CD14-positive monocyte (primary cell): ENCODE data around the gene ANKRD66. TPM values are rescaled to one million over a fixed set of nuclear protein-coding genes. Genes with fewer than 3 reads are reported as not detected.
A peak's percentile ranks its signal among the peaks of the same experiment; 100 is the strongest.

Experiments
- DNase-seq, 3 donors: peaks; one replicate each; pipeline ENCODE4 v3.0.0-alpha.2; 2011 to 2022
- H2AFZ ChIP-seq: 2 replicates; pipeline ENCODE4 v1.6.0; 2012; ENCODE audit warnings: mild to moderate bottlenecking, low read depth, low read length, inconsistent platforms; ENCODE audit not compliant: insufficient read depth, poor library complexity, severe bottlenecking
- H3K27ac ChIP-seq, 2 donors: 1 replicate in 1 of 2; 2 replicates in 1 of 2; pipeline ENCODE4 v1.5.1; 2012 to 2013; ENCODE audit warnings: low read length in 2 of 2, control low read depth in 1 of 2, inconsistent platforms in 1 of 2, low read depth in 1 of 2, mild to moderate bottlenecking in 1 of 2
- H3K27me3 ChIP-seq, 2 donors: one replicate each; pipeline versions ENCODE4 v1.6.0 to v1.6.1; 2011 to 2013; ENCODE audit warnings: low read length in 2 of 2; ENCODE audit not compliant: control insufficient read depth in 2 of 2, insufficient read depth in 2 of 2
- H3K36me3 ChIP-seq, 2 donors: replicated peaks in 1 of 2; 1 replicate in 1 of 2; 2 replicates in 1 of 2; pipeline versions ENCODE4 v1.5.1 to v1.6.1; 2012 to 2013; ENCODE audit warnings: low read length in 2 of 2, control low read depth in 1 of 2, inconsistent platforms in 1 of 2, mild to moderate bottlenecking in 1 of 2; ENCODE audit not compliant: insufficient read depth in 2 of 2, control insufficient read depth in 1 of 2
- H3K4me1 ChIP-seq, 2 donors: 1 replicate in 1 of 2; 2 replicates in 1 of 2; pipeline versions ENCODE4 v1.5.1 to v1.6.1; 2012 to 2013; ENCODE audit warnings: low read length in 2 of 2, control low read depth in 1 of 2, inconsistent platforms in 1 of 2, mild to moderate bottlenecking in 1 of 2, moderate library complexity in 1 of 2; ENCODE audit not compliant: insufficient read depth in 2 of 2, control insufficient read depth in 1 of 2
- H3K4me2 ChIP-seq: replicated peaks from 2 replicates; pipeline ENCODE3; 2012; ENCODE audit warnings: low read length, moderate library complexity, mild to moderate bottlenecking; ENCODE audit not compliant: poor library complexity, severe bottlenecking; ENCODE audit errors: extremely low read depth
- H3K4me3 ChIP-seq, 3 experiments: fragments of 200-600 bp in 1 of 3; sonication (generic) in 1 of 3; replicated peaks in 1 of 3; 1 replicate in 2 of 3; 2 replicates in 1 of 3; pipeline ENCODE4 v1.5.1; 2011 to 2013; ENCODE audit warnings: low read length in 3 of 3, mild to moderate bottlenecking in 3 of 3, control low read depth in 2 of 3, low read depth in 2 of 3, inconsistent platforms in 1 of 3, moderate library complexity in 1 of 3
- H3K79me2 ChIP-seq: 2 replicates; pipeline ENCODE4 v1.6.0; 2012; ENCODE audit warnings: mild to moderate bottlenecking, control low read depth, inconsistent platforms, low read length, moderate library complexity; ENCODE audit not compliant: insufficient read depth
- H3K9ac ChIP-seq: 2 replicates; pipeline ENCODE4 v1.6.0; 2017; ENCODE audit warnings: low read length, mild to moderate bottlenecking; ENCODE audit not compliant: insufficient read depth, poor library complexity, severe bottlenecking
- H3K9me3 ChIP-seq, 2 donors: replicated peaks in 1 of 2; 1 replicate in 1 of 2; 2 replicates in 1 of 2; pipeline versions ENCODE4 v1.5.1 to v1.6.1; 2012 to 2013; ENCODE audit warnings: low read length in 2 of 2, control low read depth in 1 of 2; ENCODE audit not compliant: control insufficient read depth in 1 of 2, insufficient read depth in 1 of 2
- H4K20me1 ChIP-seq: 2 replicates; pipeline ENCODE4 v1.6.0; 2012; ENCODE audit warnings: mild to moderate bottlenecking, low read length, control low read depth, moderate library complexity; ENCODE audit not compliant: insufficient read depth
- H3K27ac Mint-ChIP-seq, 7 donors: one replicate each; pipeline ENCODE4 v1.8.0; 2020; ENCODE audit warnings: mild to moderate bottlenecking in 7 of 7, mixed read lengths in 7 of 7, moderate library complexity in 6 of 7, inconsistent platforms in 2 of 7
- H3K27me3 Mint-ChIP-seq, 3 donors: one replicate each; pipeline ENCODE4 v1.8.0; 2021 to 2022; ENCODE audit warnings: low read depth in 3 of 3, mild to moderate bottlenecking in 3 of 3, mixed read lengths in 3 of 3, moderate library complexity in 3 of 3, inconsistent platforms in 1 of 3
- H3K36me3 Mint-ChIP-seq, 2 donors: one replicate each; pipeline ENCODE4 v1.8.0; 2020; ENCODE audit warnings: mixed read lengths in 2 of 2, inconsistent platforms in 1 of 2, mild to moderate bottlenecking in 1 of 2
- H3K4me1 Mint-ChIP-seq: one replicate; pipeline ENCODE4 v1.8.0; 2020; ENCODE audit warnings: mild to moderate bottlenecking, mixed read lengths
- H3K4me3 Mint-ChIP-seq, 2 donors: one replicate each; pipeline ENCODE4 v1.8.0; 2020; ENCODE audit warnings: mild to moderate bottlenecking in 2 of 2, mixed read lengths in 2 of 2, moderate library complexity in 1 of 2
- H3K9me3 Mint-ChIP-seq, 7 donors: one replicate each; pipeline ENCODE4 v1.8.0; 2020 to 2022; ENCODE audit warnings: mixed read lengths in 7 of 7, mild to moderate bottlenecking in 6 of 7, moderate library complexity in 6 of 7, inconsistent platforms in 2 of 7
- CTCF ChIP-seq: fragments of 200-600 bp; IDR thresholded peaks from one replicate; pipeline ENCODE4 v1.8.0; 2022; ENCODE audit warnings: antibody characterized with exemption, mild to moderate bottlenecking
- WGBS: methylation state at CpG from one replicate; pipeline ENCODE4 v1.1.5; 2013; ENCODE audit warnings: missing lambda C conversion rate; ENCODE audit not compliant: insufficient coverage; 5-methylcytosine and 5-hydroxymethylcytosine counted together
- intact Hi-C, 2 donors: fragments of 100-400 bp; cut with micrococcal nuclease; formaldehyde crosslinking; loops; one replicate each; pipeline versions ENCODE4 v1.15.0 to v1.15.1; 2023
- polyA plus RNA-seq, 3 donors: library from polyadenylated mRNA; depleted of rRNA in 1 of 3; unstranded in 2 of 3; stranded (reverse) in 1 of 3; fragments of 300-500 nt in 2 of 3; fragments of >200 nt in 1 of 3; fragmentation: Illumina TruSeq in 2 of 3; gene quantifications; 1 replicate in 2 of 3; 2 replicates in 1 of 3; pipeline ENCODE4 v1.2.3, GENCODE V29; 2012 to 2021

Gene ANKRD66
- polyA plus RNA-seq, 3 donors = not detected

- TF ChIP-seq CTCF = no peak
- WGBS = no CpG with 5 or more reads among the region's 5 CpGs
- H3K4me1 Mint-ChIP-seq = peaks cover 51% of the 10 kb centered on the region
- H3K9me3 ChIP-seq = no peaks in the 10 kb centered on the region
- intact Hi-C loops = no loop called here
- H3K27me3 Mint-ChIP-seq = peaks cover 0 to 2% (median 0%) of the 10 kb centered on the region in 3 donors
- no peak overlapping the region for H3K9ac ChIP-seq
- H3K79me2 ChIP-seq = no peaks in the 10 kb centered on the region
- no peak overlapping the region for H3K4me3 Mint-ChIP-seq
- no peak overlapping the region for H3K27ac ChIP-seq
- no peak for DNase-seq
- H3K27ac Mint-ChIP-seq = peak overlapping the region in 1 of 7 donors; percentile 67
- peaks cover 42 to 52% of the 10 kb centered on the region in 2 donors for H3K4me1 ChIP-seq
- H3K36me3 ChIP-seq = no peaks in the 10 kb centered on the region
- H3K36me3 Mint-ChIP-seq = peaks cover 3 to 4% of the 10 kb centered on the region in 2 donors
- no peak overlapping the region for H2AFZ ChIP-seq
- peaks cover 0 to 3% (median 0%) of the 10 kb centered on the region in 7 donors for H3K9me3 Mint-ChIP-seq
- H4K20me1 ChIP-seq = no peaks in the 10 kb centered on the region
- no peak overlapping the region for H3K4me3 ChIP-seq
- no peak overlapping the region for H3K4me2 ChIP-seq
- H3K27me3 ChIP-seq = no peaks in the 10 kb centered on the region
These were observed 29.5 kb downstream of the ANKRD66 start for GRCh38 chr6:46776070-46776712.

GRCh38 chr6:46777476-46778346, 31.0 kb downstream of the ANKRD66 start:
- no peak overlapping the region for H3K9ac ChIP-seq
- no peak overlapping the region for H3K27ac ChIP-seq
- H3K4me1 ChIP-seq = peaks cover 28 to 37% of the 10 kb centered on the region in 2 donors
- H3K36me3 ChIP-seq = no peaks in the 10 kb centered on the region
- no peak for DNase-seq
- H3K36me3 Mint-ChIP-seq = peaks cover 3 to 4% of the 10 kb centered on the region in 2 donors
- no peak overlapping the region for H3K4me2 ChIP-seq
- peaks cover 0 to 3% (median 0%) of the 10 kb centered on the region in 7 donors for H3K9me3 Mint-ChIP-seq
- H3K4me1 Mint-ChIP-seq = peaks cover 35% of the 10 kb centered on the region
- H3K4me3 Mint-ChIP-seq = no peak overlapping the region
- TF ChIP-seq CTCF = no peak
- H3K27me3 Mint-ChIP-seq = peaks cover 0 to 2% (median 0%) of the 10 kb centered on the region in 3 donors
- no peaks in the 10 kb centered on the region for H3K79me2 ChIP-seq
- no peak overlapping the region for H2AFZ ChIP-seq
- 100% methylated on average over 8 of the region's 12 CpGs for WGBS
- no peaks in the 10 kb centered on the region for H3K27me3 ChIP-seq
- no peak overlapping the region for H3K27ac Mint-ChIP-seq
- H4K20me1 ChIP-seq = no peaks in the 10 kb centered on the region
- intact Hi-C loops = no loop called here
- no peaks in the 10 kb centered on the region for H3K9me3 ChIP-seq
- H3K4me3 ChIP-seq = no peak overlapping the region
